SW 1271 (cell line): ENCODE data around the gene ADGRE2.
"Not testable (repeated sequence)": the region's sequence is repeated elsewhere in the genome, so short reads cannot be mapped to it uniquely, and the experiment has no call there.

Source experiments
- DNase-seq, 2 experiments: peaks; one replicate each; lab custom pipeline; 2025; lab: John Stamatoyannopoulos, UW

Gene ADGRE2

DNA sequence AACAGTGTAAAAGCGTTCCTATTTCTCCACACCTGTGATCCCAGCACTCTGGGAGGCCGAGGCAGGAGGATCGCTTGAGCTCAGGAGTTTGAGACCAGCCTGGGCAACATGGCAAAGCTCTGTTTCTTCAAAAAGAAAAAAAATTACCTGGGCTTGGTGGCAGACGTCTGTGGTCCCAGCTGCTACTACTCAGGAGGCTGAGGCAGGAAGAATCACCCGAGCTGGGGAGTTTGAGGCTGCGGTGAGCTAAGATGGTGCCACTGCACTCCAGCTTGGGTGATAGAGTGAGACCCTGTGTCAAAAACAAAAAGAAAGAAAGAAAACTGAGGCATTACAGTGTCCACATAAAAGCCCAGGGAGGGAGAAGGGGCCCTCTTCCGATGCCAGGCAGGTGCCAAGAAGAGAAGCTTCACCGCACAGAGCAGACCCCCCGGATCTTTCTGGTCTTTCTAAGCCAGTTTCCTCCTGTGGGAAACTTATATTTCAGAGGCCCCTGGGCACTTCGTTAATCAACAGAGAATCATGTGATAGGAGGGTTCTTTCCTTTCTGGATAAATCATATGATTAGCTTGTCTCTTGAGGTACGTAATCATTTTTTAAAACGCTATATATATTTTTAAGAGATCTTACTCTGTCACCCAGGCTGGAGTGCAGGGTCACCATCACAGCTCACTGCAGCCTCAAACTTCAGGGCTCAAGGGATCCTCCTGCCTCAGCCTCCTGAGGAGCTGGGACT is at the start of gene ADGRE2:
Gene ADGRE2 (minus strand): TSS at position 451 of the 736 bp plus-strand sequence. CDS start 1,804 bp downstream, outside the sequence.
- DNase-seq: not testable (repeated sequence)

DNA sequence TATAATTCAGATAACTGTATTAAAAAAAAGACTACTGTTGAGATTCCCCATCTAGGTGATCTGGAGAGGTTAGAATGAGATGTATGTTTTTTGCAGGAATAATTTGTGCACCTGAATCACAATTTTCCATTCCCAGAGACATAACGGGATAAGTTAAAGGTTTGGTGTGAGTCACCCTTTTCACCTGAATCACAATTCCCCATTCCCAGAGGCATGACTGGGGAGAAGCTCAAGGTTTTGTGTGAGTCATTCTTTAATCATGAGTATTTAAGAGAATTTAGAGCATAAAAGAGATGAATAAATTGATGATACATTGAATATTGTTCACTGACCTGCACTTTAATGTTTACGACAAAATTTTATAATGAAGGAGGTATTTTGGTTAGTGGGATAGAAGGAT is 47.6 kb upstream of the ADGRE2 start:
- DNase-seq: no peak

DNA sequence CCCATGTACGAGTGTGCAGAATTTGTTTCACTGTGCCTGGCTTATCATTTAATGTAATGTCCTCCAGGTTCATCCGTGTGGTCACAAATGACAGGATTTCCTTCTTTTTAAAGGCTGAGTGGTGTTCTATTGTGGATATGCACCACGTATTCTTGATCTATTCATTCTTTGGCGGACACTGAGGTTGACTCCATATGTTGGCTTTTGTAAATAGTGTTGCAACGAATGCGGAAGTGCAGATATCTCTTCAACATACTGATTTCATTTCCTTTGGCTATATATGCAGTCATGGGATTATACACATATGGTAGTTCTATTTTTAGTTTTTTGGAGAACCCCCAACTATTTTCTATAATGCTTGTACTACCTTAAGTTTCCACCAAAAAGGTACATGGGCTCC is 43.6 kb upstream of the ADGRE2 start:
- DNase-seq: no peak

DNA sequence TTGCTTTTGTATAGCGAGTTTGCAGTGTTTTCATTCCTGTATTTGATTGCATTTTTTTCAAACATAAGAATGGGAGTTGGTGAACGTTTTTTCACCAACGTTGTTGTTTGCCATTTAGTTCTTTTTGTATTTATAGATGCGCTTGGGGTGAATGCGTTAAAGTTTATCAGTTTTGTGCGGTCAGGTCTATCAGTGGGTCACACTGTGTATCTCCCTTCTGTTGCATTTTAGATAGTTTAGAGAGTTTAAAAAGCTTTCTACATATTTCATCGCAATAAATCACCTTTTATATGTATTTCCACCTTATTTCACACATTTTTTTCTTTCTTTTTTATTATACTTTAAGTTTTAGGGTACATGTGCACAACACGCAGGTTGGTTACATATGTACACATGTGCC is 40.2 kb upstream of the ADGRE2 start:
- DNase-seq: no peak

DNA sequence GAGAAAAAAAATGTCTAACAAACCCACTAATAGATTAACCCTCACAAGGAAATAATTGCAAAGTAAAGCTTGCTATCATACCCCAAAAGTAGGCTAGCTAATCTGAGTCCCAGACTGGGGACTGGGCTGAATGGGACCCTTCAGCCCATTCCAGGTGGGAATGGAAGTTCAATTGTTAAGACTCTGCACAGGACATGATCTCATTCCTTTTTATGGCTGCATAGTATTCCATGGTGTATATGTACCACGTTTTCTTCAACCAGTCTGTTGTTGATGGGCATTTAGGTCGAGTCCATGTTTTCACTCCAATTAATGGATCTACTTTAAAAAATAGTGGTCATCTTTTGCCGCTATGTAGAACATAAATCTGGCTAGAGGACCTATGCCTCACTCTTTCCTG is 38.7 kb upstream of the ADGRE2 start:
- DNase-seq: no peak

DNA sequence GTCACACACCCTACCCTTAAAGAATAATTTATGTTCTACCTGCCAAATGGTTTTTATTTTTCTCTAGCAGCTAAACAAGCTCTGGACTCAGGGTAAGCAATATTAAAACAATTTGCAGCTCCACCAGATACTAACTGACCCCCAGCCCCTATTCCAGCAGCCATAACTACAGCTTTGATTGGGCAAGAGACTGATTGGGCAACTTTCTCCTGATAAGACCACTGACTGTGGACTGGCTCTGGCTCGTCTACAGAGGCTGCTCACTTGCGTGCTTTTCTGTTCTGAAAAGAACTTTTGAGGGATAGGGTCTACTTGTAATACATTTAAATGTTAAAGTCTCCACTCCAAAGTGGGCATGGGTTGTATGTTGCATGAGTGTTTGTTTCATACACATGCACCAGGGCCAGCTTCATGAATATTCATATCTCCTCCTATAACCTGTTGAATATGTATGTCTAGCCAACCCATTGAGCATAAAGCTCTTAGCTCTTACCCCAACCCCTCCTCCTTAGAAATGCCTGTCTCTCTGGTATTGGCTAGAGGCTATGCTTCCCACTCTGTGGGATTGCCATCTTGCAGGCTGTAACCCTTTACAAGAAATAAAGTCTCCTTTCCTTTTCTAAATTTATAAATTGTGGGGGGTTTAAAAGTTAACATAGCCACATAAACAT is 36.8 kb upstream of the ADGRE2 start:
- no peak for DNase-seq

DNA sequence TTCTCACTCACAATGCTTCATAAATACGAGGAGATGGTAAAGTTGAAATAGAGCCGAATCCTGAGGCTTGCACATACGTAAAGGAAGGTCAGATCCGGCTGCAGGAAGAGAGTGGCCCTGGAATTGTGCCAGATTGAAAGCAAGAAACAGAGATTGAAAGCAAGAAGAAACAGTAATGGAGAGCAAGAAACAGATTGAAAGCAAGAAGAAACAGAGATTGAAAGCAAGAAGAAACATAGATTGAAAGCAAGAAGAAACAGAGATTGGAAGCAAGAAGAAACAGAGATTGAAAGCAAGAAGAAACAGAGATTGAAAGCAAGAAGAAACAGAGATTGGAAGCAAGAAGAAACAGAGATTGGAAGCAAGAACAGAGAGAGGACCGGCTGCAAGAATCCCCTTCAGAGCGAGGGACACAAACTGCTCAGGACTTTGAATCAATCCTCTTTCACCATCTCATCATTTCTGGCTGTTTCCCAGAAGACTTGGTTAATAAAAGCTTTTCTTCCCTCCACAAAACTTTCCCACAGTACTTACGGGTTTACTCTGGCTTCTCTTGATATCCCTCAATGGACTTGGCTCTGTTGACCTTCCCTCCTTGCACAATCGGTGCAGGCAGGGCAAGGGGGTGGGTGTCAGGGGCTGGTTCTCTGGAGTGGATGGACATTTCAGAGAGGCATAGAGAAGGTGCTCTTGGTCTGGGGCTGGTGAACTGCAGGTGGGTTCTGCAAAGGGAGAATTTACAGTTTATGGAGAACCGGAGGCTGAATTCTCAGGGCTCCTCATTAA is 31.1 kb upstream of the ADGRE2 start:
- no peak for DNase-seq

DNA sequence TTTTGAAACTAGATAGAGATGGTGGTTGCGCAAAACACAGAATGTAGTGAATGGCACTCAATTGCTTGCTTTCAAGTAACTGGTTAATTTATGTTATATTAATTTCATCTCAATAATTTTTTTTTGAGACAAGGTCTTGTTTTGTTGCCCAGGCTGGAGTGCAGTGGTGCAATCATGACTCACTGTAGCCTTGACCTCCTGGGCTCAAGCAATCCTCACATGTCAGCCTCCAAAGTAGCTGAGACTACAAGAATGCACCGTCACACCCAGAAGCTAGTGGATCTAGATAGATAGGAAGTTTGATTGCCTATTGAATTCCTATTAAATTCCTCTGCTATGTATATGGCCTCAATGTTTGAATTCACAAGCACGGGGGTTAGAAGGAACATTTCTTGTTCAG is 26.4 kb upstream of the ADGRE2 start:
- no peak for DNase-seq

DNA sequence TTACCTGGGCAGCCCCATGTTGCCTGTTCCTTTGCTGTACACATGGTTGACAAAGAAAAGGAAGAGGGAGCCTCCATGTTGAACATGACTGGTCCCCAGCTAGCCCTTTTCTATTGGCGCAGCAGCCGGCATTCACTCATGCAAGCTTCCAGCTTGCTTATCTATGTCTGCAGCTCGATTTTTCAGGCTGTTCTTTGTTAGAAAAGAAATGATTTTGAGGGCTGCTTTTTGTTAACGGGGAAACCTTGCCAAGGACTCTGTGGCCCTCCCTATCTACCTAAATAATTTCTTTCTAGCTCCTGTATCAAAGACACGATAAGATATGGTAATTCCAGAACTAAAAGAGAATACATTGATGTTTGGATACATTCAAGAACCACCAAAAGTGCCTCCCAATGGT is 20.4 kb upstream of the ADGRE2 start:
- no peak for DNase-seq

DNA sequence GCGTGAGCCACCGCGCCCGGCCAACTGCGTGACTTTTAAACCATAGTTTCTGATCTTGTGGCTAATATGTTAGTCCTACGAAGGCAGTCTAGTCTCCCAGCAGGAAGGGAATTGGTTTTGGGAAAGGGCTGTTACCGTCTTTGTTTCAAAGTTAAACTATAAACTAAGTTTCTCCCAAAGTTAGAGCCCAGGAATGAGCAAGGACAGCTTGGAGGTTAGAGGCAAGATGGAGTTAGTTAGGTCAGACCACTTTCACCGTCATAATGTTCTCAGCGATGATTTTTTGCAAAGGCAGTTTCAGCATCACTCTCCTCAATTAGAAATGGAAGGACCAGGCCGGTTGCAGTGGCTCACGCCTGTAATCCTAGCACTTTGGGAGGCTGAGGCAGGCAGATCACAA is 17.7 kb upstream of the ADGRE2 start:
- DNase-seq: no peak

DNA sequence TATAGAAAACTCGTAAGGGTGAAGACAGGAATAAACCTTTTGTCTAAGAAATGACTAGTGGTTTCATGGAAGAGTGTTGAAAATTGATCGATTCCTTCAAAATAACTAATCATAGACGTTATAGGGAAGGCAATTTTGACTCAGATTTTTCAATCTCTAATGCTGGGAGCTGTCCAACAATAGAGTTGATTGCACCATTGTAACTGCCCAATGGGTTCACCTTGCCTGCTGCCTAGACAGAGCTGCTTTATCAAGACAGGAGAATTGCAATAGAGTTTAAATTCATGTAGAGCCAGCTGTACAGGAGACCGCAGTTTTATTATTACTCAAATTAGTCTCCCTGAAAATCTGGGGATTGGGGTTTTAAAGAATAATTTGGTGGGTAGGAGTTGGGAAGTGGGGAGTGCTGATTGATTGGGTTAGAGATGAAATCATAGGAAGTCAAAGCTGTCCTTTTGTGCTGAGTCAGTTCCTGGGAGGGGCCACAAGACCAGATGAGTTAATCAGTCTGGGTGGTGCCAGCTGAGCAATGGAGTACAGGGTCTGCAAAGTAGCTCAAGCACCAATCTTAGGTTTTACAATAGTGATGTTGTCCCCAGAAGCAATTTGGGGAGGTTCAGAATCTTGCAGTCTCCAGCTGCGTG is 16.8 kb upstream of the ADGRE2 start:
- no peak for DNase-seq

DNA sequence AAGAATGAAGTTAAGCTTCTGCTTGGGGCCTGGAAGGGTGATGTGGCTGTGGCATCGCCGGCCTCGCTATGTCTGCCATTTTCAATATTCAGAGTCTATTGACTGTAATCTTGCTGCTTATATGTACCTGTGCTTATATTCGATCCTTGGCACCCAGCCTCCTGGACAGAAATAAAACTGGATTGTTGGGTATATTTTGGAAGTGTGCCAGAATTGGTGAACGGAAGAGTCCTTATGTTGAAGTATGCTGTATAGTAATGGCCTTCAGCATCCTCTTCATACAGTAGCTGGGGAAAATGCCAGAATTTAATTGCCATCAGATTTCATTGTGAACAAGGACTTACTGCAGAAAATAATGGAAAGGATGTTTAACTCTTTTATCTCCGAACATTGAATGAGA is 13.9 kb upstream of the ADGRE2 start:
- DNase-seq: not testable (repeated sequence)

DNA sequence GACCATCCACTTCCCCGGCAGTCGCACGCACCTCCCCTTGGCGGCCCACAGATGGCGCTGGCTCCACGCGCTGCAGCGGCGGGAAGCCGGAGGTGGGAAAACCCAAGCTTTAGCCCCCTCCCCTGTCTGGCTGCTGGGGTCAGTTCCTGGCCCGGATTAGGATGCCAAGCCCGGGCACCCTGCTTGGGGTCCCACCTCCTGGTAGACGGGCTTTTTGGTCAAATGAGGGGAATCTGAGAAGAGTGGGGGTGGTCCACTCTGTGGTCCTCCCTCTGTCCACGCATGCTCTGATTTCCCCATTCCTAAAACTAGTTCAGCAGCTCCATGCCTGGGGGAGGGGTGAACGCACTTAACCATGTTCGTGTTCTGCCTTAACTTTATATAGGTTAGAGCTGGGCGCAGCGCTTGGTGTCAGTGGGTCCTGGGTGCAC is 8.1 kb upstream of the ADGRE2 start:
- DNase-seq: no peak

DNA sequence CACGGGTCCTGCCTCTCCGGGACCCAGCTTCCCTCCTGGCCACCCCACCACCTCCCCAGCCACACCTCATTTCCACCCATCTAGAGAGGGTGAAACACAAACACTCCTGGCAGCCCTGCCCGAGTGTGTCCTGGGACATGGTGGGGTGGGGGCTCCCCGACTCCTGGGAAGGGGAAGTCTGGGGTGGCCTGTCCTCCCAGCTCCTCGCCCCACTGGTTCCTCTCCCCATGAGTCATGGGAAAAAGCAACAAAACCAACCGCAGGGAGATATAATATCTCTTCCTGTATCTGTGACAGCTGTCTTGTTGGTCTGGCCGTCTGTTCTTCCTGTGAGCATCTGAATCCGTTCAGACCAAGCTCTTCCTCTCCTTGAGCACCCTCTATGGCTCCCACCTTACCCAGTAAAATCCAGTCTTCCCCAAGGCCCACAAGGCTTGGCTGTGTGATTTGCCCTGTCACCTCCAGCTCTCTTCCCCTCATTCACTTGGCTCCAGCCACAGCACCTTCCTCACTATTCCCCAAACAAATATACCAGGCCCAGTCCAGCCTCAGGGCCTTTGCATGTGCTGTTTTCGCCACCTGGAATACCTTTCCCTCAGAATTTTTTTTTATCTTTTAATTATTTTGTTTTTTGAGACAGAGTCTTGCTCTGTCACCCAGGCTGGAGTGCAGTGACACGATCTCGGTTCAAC is 6.9 kb upstream of the ADGRE2 start:
- DNase-seq: peak in 1 of 2 experiments; percentile 43

DNA sequence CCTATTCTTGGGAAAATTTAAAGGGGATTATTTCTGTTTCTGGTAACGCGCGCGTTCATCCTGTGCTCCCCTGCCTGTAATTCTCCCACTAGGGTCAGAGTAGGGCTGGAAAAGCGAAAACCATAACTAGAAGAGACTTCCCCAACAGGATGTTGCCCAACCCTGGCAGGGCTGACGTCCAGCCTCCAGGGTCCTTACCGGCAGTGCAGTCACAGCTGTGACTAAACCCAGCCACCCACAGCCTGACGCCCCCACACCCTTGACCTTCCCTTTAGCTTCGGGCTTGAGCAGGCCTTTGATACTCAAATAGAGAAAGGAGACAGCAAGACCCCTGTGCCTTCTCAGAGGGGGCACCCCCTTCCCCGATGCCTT is 6.4 kb upstream of the ADGRE2 start:
- not testable (repeated sequence) for DNase-seq

DNA sequence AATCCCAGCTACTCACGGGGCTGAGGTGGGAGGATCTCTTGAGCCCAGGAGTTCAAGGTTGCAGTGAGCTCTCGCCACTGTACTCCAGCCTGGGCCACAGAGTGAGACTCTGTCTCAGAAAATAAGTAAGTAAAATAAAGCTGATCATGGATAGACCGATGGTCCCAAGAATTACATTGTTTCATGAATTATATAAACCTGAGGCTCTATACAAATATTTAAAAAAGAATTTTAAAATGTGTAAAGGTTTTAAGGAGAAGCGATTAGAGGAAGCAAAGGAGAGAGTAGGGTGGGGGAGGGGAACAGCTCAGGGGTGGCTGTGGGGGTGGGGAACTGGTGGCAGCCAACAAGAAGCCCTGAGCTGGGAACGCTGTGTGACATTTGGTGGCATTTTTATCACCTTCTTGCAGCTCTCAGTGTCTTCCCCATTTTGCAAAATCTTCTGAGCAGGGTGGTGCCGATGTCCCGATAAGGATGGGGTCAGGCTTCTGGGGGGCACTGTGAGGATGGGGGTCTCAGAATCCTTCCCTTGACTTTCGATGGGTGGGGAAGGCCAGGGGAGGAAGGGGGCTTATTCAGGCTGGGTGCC is 5.1 kb upstream of the ADGRE2 start:
- DNase-seq: not testable (repeated sequence)

DNA sequence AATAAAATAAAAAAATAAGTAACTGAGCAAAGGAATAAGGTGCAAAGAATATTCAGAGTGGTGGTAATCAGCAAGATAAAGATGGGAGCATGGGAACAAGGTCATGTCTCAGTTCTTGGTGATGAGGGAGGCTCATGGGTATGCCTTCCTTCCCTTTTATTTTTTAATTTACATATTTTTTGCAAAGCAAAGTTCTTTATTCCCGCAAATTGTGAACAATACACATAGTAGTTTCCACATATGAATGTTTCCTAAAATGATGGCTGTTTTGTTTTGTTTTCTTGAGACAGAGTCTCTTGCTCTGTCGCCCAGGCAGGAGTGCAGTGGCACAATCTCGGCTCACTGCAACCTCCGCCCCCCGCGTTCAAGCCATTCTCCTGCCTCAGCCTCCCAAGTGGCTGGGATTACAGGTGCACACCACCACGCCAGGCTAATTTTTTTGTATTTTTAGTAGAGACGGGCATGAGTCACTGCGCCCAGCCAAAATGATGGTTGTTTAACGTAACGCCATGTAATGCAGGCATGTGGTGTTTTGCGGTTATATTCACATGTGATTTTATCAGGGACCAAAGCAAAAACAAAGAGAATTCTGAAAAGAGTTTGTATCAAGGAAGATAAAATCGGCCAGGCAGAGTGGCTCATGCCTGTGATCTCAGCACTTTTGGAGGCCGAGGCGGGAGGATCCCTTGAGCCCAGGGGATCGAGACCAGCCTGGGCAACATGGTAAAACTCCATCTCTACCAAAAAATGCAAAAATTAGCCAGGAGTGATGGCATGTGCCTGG is 4.5 kb upstream of the ADGRE2 start:
- no peak for DNase-seq

DNA sequence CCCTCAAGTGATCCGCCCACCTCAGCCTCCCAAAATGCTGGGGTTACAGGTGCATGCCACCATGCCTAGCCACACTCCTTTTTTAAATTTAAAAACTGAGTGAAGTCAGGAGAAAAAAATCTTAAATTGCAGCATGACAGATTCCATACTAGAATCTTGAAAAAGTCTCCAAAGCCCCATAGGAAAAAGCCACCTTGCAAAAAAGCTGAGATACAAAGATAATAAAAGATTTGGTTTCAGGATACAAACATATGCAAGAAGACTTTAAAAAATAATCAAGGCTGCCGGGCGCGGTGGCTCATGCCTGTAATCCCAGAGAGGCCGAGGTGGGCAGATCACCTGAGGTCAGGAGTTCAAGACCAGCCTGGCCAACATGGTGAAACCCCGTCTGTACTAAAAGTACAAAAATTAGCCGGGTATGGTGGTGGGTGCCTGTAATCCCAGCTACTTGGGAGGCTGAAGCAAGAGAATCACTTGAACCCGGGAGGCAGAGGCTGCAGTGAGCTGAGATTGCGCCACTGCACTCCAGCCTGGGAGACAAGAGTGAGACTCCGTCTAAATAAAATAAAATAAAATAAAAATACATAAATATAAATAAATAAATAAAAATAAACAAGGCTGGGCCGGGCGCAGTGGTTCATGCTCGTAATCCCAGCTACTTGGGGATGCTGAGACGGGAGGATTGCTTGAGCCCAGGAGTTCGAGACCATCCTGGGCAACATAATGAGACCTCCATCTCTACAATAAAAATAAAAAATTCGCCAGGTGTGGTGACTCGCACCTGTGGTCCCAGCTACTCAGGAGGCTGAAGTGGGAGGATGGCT is 3.6 kb upstream of the ADGRE2 start:
- DNase-seq: not testable (repeated sequence)

DNA sequence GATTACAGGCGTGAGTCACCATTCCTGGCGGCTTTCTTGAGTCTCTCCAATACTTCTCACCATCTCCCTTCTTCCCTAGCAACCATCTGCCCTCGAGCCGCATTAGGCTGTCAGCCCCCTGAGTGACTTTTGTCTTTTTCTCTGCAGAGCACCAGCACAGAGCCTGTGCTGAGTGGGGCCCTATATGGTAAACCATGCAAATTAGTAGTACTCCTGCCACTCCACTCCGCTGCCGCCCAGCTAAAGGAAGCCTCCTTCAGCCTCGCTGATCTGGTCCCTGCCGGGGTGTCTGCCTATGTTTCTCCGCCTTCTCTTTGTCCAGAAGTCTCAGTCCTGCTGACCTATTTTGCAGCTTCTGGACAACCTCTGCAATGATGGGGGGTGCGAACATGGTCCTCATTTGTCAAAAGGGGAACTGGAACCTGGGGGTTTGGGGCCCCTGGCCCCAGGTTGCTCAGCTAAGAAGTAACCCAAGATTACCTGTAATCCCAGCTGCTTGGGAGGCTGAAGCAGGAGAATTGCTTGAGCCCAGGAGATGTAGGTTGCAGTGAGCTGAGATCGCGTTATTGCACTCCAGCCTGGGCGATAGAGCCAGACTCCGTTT is 2.4 kb upstream of the ADGRE2 start:
- not testable (repeated sequence) for DNase-seq
